GM19238 (cell line): ENCODE results near the gene PROM2.
"Not testable (repeated sequence)": the region's sequence is repeated elsewhere in the genome, so short reads cannot be mapped to it uniquely, and the experiment has no call there.

ENCODE experiments used
- DNase-seq: peaks from one replicate; pipeline ENCODE4 v3.0.0; 2011; ENCODE audit warnings: low spot score; ENCODE audit not compliant: insufficient read length

The PROM2 gene

DNA sequence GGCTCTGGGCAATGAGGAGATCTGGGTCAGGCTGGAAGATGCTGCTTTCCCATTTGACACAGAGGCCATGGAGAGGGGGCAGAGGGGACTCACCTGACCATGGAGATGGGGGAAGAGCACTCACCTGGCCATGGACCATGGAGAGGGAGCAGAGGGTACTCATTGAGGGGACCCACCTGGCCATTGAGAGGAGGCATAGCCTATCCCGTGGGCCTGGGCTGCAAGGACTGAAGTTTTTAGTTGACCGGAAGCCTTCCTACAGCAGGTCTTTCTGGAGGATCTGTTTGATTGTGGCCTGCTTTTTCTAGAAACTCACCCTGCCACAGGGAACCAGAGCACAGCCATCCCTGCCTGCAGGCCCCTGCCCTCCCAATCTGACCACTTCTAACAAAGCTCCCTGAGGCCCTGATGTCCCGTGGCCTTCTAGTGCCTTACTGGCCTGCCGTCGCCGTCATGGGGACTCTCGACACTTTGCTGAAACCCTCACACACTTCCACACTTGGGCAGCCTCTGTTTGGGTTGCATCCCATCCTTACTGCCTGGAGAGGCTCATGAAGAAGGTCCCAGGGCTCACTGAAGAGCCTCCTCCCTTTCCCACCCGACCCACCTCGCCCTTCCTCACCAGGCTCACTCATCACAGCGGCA is 5.1 kb upstream of the PROM2 start:
- DNase-seq = no peak

DNA sequence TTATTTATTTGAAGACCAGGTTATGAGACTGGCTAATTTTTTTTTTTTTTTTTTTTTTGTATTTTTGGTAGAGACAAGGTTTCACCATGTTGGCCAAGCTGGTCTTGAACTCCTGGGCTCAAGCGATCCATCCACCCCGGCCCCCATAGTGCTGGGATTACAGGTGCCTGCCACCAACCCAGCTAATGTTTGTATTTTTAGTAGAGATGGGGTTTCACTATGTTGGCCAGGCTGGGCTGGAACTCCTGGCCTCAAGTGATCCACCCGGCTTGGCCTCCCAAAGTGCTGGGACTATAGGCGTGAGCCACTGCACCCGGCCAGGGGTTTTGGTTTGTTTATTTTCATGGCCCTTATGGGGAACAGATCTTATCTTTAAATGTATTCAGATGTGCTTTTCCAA is 4.5 kb upstream of the PROM2 start:
- not testable (repeated sequence) for DNase-seq

DNA sequence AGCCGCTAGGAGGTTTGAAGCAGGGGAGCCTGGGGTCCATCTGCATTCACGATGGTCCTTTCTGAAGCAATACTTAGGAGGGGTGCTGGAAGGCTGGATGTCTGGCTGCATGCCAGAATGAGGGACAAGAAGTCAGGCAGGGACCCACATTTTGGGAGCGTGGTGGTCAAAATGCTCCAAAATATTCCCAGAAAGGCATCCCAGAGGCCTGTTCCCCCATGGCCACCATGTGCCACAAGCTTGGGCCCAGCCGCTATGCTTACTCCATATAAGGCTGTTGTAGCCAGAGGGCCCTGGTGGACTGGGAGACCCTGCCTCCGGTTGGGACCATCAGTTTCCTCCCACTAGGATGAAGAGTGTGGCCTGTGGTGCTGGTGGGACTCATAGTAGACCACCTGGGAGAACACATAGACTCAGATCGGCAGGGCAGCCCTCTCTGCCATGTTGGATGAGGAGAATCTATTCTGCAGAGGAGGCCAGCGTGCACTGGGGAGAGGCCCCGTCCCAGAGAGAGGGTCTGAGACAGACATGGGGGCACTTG is 3.6 kb upstream of the PROM2 start:
- no peak for DNase-seq

DNA sequence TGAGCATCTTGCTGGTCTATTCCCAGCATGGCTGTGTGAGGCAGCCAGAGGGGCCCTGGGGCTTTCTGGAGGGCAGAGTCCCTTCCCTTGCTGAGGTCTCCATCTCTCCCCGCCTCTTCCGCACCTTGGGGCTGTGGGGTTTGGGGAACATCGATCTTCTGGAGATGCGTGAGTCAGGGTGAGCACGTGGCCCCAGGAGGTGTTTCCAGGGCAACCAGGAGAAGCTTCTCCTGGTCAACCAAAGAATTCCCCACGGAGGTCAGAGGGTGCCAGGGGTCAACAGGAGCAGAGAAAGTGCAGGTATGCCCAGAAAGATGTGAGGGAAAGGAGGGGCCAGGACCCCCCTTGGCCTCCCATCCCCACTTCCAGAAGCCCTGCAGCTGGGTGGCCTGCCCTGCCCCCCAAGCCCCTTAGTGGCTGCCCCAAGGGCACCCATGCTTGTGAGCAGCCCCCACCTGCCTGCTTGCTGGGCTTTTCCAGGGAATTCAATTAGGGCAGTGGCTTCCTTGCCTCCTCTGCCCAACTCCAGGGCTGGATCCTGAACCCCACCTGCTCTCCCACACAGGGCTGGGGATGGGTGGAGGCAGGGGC is 2.8 kb upstream of the PROM2 start:
- DNase-seq = no peak

DNA sequence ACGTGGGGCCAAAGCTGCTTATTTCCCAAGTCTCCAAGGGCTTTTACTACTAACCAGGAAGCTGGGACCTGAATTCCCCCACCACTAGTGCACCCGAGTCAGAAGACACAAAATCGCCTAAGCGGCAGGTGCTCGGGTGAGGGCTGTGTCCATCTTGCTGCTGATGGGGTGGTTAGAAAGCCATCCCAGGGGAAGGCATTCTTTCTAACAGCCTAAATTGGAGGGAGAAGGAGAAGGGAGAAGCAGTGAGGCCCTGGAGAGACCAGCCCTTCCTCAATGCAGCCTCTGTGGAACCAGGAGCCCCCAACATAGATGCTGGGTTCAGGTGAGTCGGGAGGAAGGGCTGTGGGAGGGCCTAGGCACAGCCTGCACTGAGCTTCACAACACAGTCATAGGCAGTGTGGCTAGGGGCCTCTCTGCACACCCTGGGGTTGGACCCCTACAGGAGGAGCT is 1.9 kb upstream of the PROM2 start:
- DNase-seq = no peak

DNA sequence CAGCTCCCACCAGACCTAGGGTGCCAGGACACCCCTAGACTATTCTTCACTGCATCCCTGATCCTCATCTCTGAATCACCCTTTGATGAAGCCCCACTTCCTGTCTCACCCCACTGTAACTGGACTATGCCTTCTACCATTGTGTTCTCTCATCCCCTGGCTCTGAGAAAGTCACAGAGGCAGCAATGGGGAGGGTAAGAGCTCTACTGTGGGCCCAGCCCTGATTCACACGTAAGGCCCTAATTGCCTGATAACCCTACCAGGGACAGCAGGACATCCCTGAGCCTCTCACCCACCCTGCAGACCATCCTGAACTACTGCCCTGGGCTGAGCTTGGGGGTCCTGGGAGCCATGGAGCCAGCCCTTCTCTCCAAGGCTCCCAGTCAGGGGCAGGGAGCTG is 1.5 kb upstream of the PROM2 start:
- DNase-seq = no peak

DNA sequence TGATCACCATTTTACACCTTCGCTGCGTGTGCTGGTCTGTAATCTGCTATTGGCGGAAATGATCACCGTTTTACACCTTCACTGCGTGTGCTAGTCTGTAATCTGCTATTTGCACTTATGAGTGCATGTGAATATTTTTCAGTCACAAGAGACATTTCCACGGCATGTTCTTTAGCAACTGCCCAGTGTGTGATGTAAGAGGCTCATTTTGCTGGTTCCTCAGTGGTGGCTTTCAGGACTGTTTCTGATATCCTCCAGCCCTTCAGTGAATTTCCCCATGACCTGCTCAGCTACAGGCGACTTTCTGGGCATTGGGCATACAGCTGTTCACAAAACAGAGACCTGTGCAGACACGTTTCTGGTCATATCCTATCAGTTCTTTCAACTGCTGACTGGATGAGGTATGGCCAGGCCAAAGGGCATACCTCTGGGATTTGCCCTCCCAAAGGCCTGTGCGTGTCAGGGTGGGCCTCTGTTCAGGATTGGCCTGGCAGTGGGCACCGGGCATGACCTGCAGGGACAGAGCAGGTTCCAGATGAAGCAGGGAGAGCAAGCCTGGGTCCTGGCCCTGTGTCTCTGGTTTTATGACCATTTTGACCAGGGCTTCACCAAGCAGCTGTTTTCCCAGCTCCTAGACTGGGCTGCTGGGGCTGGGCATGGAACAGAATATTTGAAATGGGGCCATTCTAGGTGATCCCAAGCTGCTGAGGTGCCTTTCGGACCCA is 521 bp upstream of the PROM2 start:
- no peak for DNase-seq

DNA sequence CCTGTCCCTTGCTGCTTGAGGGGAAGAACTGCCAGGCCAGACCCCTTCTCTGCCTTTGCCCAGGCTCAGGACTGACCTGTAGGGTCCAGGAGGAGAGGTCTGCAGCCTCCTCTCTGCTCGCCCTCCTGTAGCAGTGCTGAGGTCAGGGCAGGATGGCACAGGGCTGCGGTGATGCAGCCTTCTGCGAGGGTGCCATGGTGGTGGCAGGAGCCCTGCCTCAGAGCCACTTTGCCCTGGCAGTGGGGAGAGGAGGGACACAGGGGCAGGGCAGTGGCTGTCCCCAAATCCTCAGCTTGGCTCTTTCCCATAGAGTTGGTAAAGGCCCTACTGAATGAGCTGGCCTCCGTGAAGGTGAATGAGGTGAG is 884 bp downstream of the PROM2 start:
- no peak for DNase-seq

DNA sequence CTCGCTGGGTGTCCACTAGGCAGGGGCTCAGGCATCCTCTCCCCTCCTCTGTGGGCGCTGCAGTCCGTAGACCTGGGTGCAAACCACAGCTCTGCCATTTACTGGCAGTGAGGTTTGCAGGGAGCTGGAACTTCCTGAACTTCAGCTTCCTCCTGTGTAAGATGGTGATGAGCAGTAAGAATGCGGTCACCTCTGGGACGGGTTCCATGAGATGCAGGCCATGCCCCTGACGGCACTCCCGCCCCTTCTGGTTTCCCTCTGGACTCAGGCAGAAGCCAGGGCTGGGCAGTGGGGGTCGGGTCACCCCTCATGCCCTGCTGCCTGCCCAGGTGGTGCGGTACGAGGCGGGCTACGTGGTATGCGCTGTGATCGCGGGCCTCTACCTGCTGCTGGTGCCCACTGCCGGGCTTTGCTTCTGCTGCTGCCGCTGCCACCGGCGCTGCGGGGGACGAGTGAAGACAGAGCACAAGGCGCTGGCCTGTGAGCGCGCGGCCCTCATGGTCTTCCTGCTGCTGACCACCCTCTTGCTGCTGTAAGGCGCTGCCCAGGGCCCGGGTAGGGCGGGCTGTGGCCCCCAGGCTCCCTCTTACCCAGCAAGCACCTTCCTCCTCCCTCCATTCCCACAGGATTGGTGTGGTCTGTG is 1.5 kb downstream of the PROM2 start:
- no peak for DNase-seq

DNA sequence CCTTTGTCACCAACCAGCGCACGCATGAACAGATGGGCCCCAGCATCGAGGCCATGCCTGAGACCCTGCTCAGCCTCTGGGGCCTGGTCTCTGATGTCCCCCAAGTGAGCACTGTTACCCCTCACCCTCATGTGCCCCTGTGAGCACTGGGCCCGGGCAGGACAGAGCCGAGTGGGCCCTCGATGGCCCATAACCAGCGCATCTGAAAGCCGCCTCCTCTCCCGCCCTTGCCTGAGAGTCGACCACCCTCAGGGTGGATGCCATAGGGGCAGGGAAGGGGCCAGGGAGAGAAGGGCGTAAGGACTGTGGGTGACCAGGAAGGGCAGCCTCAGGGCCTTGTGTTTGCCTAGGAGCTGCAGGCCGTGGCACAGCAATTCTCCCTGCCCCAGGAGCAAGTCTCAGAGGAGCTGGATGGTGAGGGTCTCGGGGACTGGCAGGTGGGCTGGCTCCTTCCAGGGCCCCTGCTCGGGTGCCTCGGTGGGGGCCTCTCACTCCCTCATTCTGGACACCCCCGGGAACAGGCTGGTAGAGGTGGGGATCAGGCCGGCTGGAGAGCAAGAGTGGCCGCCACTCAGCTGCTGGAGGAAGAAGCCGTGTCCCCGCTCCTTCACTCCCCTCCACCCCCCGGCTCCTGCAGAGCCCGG is 2.1 kb downstream of the PROM2 start:
- no peak for DNase-seq

DNA sequence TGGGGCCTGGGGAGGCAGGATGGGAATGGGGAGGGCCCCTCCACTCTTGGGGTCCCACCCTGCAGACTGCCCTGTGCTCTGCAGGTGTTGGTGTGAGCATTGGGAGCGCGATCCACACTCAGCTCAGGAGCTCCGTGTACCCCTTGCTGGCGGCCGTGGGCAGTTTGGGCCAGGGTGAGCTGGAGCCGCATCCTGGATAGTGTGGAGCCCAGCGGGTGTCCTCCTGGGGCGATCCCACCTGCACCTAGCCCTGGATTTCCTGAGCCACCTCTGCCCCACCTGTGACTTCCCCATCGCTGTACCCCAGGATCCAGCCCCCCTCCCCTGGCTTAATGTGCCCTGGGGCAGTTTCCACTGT is 2.6 kb downstream of the PROM2 start:
- no peak for DNase-seq

DNA sequence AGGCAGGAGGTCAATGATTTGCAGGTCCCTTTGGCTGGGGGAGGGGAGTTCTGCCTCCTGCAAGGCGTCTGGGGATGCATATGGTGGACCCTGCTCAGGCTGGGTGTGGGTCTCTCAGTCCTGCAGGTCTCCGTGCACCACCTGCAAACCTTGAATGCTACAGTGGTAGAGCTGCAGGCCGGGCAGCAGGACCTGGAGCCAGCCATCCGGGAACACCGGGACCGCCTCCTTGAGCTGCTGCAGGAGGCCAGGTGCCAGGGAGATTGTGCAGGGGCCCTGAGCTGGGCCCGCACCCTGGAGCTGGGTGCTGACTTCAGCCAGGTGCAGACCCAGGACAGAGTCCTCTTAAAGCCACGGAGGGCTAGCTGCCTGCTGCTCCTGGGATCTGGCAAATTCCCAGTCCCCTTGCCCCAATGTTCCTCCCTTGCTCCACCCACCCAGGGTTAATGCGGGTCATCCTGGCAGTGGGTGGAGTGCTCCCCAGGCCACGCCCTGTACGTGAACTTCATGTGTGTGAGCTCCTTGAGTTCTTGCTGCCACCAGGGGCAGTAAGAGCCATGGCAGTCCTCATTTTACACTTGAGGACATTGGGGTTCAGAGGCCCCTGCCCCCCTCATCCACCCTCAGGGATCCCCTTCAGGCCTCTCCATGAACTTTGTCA is 3.1 kb downstream of the PROM2 start:
- DNase-seq = no peak

DNA sequence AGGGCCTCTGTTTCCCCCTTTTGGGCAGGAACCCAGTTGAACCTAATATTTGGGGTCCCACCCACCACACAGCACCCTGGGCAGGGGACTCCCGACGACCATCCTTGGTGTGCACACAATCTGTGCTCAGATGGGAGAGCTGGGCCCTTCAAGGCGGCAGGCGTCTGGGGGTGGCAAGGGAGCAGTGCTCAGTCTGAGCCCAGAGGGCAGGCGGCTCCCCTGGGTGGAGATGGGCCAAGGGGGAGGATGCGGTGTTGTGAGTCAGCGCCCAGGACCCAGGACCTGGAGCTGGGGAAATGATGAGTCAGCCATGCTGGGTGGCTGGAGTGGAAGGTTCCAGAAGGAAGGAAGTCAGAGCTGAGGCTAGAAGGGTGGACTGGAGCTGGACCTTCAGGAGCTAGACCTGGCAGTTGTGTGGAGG is 3.8 kb downstream of the PROM2 start:
- no peak for DNase-seq

DNA sequence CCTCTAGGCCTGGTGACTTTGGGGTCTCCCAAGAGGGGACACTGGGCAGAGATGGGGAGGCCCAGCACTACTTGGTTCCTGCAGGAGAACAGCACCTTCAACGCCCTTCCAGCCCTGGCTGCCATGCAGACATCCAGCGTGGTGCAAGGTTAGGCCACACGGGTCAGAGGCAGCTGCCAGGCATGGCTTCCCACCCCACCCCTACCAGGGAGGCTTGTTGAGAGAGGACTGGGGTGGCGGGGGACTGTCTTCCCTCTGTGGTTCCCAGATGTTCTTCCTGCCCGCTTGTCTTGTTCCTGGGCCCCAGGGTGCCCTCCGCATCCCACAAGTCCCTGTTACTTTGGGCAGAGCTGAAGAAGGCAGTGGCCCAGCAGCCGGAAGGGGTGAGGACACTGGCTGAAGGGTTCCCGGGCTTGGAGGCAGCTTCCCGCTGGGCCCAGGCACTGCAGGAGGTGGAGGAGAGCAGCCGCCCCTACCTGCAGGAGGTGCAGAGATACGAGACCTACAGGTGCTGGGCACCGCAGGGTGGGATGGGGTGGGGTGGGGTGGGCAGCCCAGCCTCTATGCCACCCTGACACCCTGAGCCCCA is 4.5 kb downstream of the PROM2 start:
- DNase-seq = no peak

DNA sequence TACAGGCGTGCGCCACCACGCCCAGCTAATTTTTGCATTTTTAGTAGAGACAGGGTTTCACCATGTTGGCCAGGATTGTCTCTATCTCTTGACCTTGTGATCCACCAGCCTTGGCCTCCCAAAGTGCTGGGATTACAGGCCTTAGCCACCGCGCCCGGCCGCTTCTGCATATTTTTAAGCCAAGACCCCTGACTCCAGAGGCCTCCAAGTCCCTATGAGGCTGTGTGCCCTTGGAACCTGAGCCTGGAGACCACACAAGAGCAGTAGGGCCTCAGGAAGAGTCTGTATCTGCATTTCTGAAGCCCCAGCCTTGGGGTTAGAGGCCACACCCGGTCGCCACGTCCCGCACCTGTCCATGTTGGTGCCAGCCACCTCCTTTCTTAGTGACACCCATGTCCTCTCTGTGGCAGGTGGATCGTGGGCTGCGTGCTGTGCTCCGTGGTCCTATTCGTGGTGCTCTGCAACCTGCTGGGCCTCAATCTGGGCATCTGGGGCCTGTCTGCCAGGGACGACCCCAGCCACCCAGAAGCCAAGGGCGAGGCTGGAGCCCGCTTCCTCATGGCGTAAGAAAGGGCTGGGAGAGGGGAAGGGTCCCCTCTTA is 5.3 kb downstream of the PROM2 start:
- DNase-seq = no peak

DNA sequence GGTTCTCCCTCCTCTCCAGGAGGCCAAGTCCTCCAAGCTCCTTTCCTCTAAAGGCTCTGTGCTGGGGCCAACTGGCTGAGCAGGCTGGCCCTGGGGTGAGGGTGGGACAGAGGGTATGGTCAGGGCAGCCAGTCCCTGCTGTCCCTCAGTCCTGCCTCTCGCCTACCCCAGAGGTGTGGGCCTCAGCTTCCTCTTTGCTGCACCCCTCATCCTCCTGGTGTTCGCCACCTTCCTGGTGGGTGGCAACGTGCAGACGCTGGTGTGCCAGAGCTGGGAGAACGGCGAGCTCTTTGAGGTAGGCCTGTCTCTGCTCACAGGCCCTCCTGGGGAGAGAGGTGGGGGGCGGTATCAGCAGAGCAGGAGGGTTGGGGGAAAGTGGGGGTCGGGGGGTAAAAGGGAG is 6.8 kb downstream of the PROM2 start:
- DNase-seq = no peak

DNA sequence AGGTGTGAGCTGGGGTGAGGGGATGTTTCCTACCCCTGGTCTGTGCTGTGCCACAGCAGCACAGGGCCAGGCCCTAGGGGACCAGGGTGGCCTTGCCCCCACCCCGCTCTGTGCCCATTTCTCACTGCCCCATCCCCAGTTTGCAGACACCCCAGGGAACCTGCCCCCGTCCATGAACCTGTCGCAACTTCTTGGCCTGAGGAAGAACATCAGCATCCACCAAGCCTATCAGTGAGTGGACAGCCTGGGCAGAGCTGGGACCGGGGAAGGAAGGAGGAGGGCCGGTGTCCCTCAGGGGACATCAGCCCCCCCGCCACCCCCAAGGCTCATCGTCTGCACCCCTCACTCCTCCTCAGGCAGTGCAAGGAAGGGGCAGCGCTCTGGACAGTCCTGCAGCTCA is 7.5 kb downstream of the PROM2 start:
- no peak for DNase-seq

DNA sequence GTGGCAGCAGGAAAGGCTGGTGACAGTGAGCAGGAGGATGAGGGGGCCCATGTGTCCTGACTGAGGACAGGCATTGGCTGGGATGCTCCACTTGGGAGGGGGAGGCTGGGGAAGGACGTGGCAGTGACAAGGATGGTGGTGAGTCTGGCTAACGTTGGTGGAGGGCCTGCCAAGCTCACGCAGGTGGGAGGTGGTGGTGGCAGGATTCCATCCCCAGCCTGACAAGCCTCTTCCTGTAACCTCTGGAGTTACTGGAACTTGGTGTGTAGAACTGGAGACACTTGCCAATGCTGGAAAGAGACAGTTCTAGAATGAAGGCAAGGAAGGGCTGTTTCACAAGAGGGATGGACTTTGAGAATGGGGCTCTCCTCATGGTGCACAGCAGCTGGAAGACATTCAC is 8.2 kb downstream of the PROM2 start:
- no peak for DNase-seq

DNA sequence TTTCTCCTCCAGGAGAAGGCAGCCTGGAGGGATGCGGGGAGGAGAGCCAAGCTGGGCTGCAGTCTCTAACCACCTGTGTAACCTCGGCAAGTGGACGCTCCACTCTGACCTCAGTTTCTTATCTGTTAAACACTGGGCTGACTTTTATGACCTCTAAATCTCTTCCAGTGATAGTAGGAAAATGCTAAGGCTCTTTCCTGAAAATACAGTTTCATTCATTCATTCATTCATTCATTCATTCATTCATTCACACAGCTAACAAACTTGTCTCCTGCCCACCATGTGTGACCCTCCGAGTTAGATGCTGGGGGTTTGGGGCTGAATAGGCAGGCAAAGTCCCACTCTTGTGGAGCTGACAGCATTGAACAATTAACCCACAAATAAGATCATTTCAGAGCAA is 9.3 kb downstream of the PROM2 start:
- DNase-seq = no peak

DNA sequence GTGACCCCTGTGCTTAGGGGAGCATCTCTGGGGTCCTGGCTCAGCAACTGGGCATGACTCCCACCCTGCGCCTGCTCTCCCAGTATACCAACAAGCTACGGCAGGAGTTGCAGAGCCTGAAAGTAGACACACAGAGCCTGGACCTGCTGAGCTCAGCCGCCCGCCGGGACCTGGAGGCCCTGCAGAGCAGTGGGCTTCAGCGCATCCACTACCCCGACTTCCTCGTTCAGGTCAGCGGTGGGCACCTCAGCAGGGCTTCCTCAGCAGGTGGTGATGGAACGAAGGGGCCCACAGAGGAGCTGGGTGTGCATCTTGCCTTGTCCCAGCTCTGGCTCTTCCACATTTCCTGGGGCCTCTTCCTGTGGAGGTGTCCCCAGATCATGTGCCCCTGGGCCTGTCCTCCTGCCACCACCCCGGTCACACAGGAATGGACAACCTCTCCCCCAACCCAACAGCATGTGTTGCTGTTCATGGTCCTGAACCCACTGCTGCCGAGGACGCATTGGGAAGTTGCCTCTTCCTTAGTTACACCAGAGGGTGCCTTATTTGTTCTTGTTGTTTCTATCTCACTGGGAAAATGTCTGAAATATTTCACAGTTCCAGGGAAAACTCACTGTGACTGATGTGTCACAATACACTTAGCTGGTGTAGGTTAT is 10.8 kb downstream of the PROM2 start:
- no peak for DNase-seq
